Esophagus squamous epithelium (tissue), 4 donors: Measurements from ENCODE around the gene MAP4K1.

ENCODE experiments used
- CTCF ChIP-seq, 6 experiments: fragments of 450-650 bp in 4 of 6; fragments of 200-600 bp in 2 of 6; sonication (generic) in 2 of 6; IDR thresholded peaks; one replicate each; pipeline ENCODE4 v1.5.1; 2016 to 2019; ENCODE audit warnings: antibody characterized with exemption in 6 of 6, mild to moderate bottlenecking in 4 of 6, moderate library complexity in 4 of 6
- POLR2A ChIP-seq, 4 donors: fragments of 450-650 bp; IDR thresholded peaks; one replicate each; pipeline ENCODE4 v1.6.1; 2017; ENCODE audit warnings: antibody characterized with exemption in 4 of 4, mild to moderate bottlenecking in 4 of 4, moderate library complexity in 3 of 4

GRCh38 chr19:38663957-38664502 lies 46.3 kb upstream of the MAP4K1 start:
- TF ChIP-seq POLR2A (IDR thresholded peaks at IDR 0.05) (no peak), CTCF (IDR thresholded peaks at IDR 0.05) (no peak)
